Hindlimb muscle (tissue), 1 donor: ENCODE results near the gene PCF11. TPM values are rescaled to one million over a fixed set of nuclear protein-coding genes. Genes with fewer than 3 reads are reported as not detected.
"Not testable (repeated sequence)": the region's sequence is repeated elsewhere in the genome, so short reads cannot be mapped to it uniquely, and the experiment has no call there.

ENCODE experiments used
- DNase-seq: peaks from one replicate; pipeline ENCODE4 v3.0.0-alpha.2; 2013
- polyA plus RNA-seq: library from polyadenylated mRNA; unstranded; fragments of 120-200 nt; gene quantifications from one replicate; pipeline ENCODE4 v1.2.1, GENCODE V29; 2013; ENCODE audit not compliant: insufficient read length

The PCF11 gene
- polyA plus RNA-seq, 1 donor, result 37.3 TPM

GRCh38 chr11:83192606-83193245 is 35.8 kb downstream of the PCF11 start:
- DNase-seq, result no peak

- peak; percentile 96 for DNase-seq
These were observed 36.7 kb downstream of the PCF11 start, which contains the start of gene ANKRD42 for GRCh38 chr11:83193315-83194280. Gene ANKRD42 (plus strand): TSS chr11:83193712. CDS start chr11:83194671, 959 bp downstream.

- DNase-seq, result peak; percentile 50
These were observed 37.6 kb downstream of the PCF11 start for GRCh38 chr11:83194281-83195142.

GRCh38 chr11:83195143-83195466 is 38.2 kb downstream of the PCF11 start:
- no peak for DNase-seq

GRCh38 chr11:83195649-83196048 is 38.7 kb downstream of the PCF11 start:
- no peak for DNase-seq

GRCh38 chr11:83200035-83200434 is 43.1 kb downstream of the PCF11 start:
- no peak for DNase-seq

- DNase-seq, result no peak
These were observed 48.8 kb downstream of the PCF11 start for GRCh38 chr11:83205608-83206185.

GRCh38 chr11:83206221-83206620 is 49.3 kb downstream of the PCF11 start:
- no peak for DNase-seq

- not testable (repeated sequence) for DNase-seq
These were observed 49.9 kb downstream of the PCF11 start for GRCh38 chr11:83206771-83207382.

GRCh38 chr11:83219095-83219494 is 62.2 kb downstream of the PCF11 start:
- DNase-seq, result no peak

GRCh38 chr11:83220260-83220659 is 63.3 kb downstream of the PCF11 start:
- DNase-seq, result no peak

- no peak for DNase-seq
These were observed 64.8 kb downstream of the PCF11 start for GRCh38 chr11:83221694-83222093.

- DNase-seq, result no peak
These were observed 65.6 kb downstream of the PCF11 start for GRCh38 chr11:83222499-83222898.

GRCh38 chr11:83223457-83223856 is 66.5 kb downstream of the PCF11 start:
- DNase-seq, result no peak

GRCh38 chr11:83235825-83236224 is 78.9 kb downstream of the PCF11 start:
- DNase-seq, result no peak

Other genes with a start within 250 kb of the PCF11 start
- 13.9 TPM for gene RAB30, start 85.2 kb upstream of the PCF11 start, polyA plus RNA-seq
- gene ANKRD42, start 36.6 kb downstream of the PCF11 start, polyA plus RNA-seq, result 3.9 TPM
- 74.9 TPM for gene CCDC90B, start 129.2 kb downstream of the PCF11 start, polyA plus RNA-seq